Suprapubic skin (tissue), 4 donors: Measurements from ENCODE around the gene NEGR1. TPM values are rescaled to one million over a fixed set of nuclear protein-coding genes. Genes with fewer than 3 reads are reported as not detected.

Experiments
- DNase-seq, 2 donors: peaks; one replicate each; pipeline ENCODE4 v3.0.0-alpha.2; 2019; ENCODE audit warnings: low spot score in 2 of 2
- H3K27ac ChIP-seq: fragments of 200-600 bp; sonication (generic); one replicate; pipeline ENCODE4 v1.5.1; 2019
- H3K27me3 ChIP-seq: fragments of 200-600 bp; sonication (generic); one replicate; pipeline ENCODE4 v1.5.1; 2019
- H3K36me3 ChIP-seq: fragments of 200-600 bp; sonication (generic); one replicate; pipeline ENCODE4 v1.5.1; 2019
- H3K4me1 ChIP-seq: fragments of 200-600 bp; sonication (generic); one replicate; pipeline ENCODE4 v1.5.1; 2019
- H3K4me3 ChIP-seq: fragments of 200-600 bp; sonication (generic); one replicate; pipeline ENCODE4 v1.5.1; 2019; ENCODE audit warnings: mild to moderate bottlenecking
- H3K9me3 ChIP-seq: fragments of 200-600 bp; sonication (generic); one replicate; pipeline ENCODE4 v1.5.1; 2019
- CTCF ChIP-seq, 2 donors: fragments of 200-600 bp in 1 of 2; fragments of 450-650 bp in 1 of 2; sonication (generic) in 1 of 2; IDR thresholded peaks; one replicate each; pipeline ENCODE4 v1.5.1; 2016 to 2019; ENCODE audit warnings: antibody characterized with exemption in 2 of 2, mild to moderate bottlenecking in 1 of 2, moderate library complexity in 1 of 2
- EP300 ChIP-seq: sonication (generic); formaldehyde crosslinking; IDR thresholded peaks from one replicate; pipeline ENCODE4 v1.6.1; 2017; ENCODE audit warnings: antibody characterized with exemption
- POLR2A ChIP-seq, 2 donors: fragments of 450-650 bp; IDR thresholded peaks; one replicate each; pipeline ENCODE4 v1.6.1; 2017; ENCODE audit warnings: antibody characterized with exemption in 2 of 2, mild to moderate bottlenecking in 2 of 2, moderate library complexity in 2 of 2
- POLR2AphosphoS5 ChIP-seq, 3 donors: sonication (generic); formaldehyde crosslinking; IDR thresholded peaks; one replicate each; pipeline ENCODE4 v1.6.1; 2017; ENCODE audit warnings: antibody characterized with exemption in 3 of 3
- WGBS: methylation state at CpG from one replicate; pipeline ENCODE4 v1.1.5; 2018; 5-methylcytosine and 5-hydroxymethylcytosine counted together
- total RNA-seq, 4 donors: library from RNA; depleted of rRNA; stranded (reverse); fragments of >200 nt; gene quantifications; one replicate each; pipeline ENCODE4 v1.1.0, GENCODE V29; 2016

Gene NEGR1
- total RNA-seq, 4 donors from 2014 or later, result 3.0 to 9.9 (median 3.8) TPM

- TF ChIP-seq EP300, result no peak
- TF ChIP-seq POLR2AphosphoS5 (IDR thresholded peaks at IDR 0.05), result no peak
- TF ChIP-seq POLR2A (IDR thresholded peaks at IDR 0.05), result no peak
- no peaks in the 10 kb centered on the region for H3K4me1 ChIP-seq
- no peak for DNase-seq
- H3K36me3 ChIP-seq, result no peaks in the 10 kb centered on the region
- H3K9me3 ChIP-seq, result no peaks in the 10 kb centered on the region
- H3K4me3 ChIP-seq, result no peak overlapping the region
- no peaks in the 10 kb centered on the region for H3K27me3 ChIP-seq
- no peak overlapping the region for H3K27ac ChIP-seq
Observed at GRCh38 chr1:72150508-72150907, 131.8 kb downstream of the NEGR1 start.

- Histone ChIP-seq H3K9me3 (no peaks in the 10 kb centered on the region), H3K27me3 (no peaks in the 10 kb centered on the region), H3K36me3 (no peaks in the 10 kb centered on the region), H3K27ac (no peak overlapping the region), H3K4me3 (no peak overlapping the region), H3K4me1 (no peaks in the 10 kb centered on the region)
- WGBS, result 83% methylated on average over 4 of the region's 4 CpGs
- DNase-seq, result no peak
- TF ChIP-seq EP300 (no peak), POLR2A (IDR thresholded peaks at IDR 0.05) (no peak), CTCF (IDR thresholded peaks at IDR 0.05) (no peak), POLR2AphosphoS5 (IDR thresholded peaks at IDR 0.05) (no peak)
Observed at GRCh38 chr1:72141875-72142274, 140.5 kb downstream of the NEGR1 start.

- H3K4me3 ChIP-seq, result no peak overlapping the region
- no peaks in the 10 kb centered on the region for H3K4me1 ChIP-seq
- H3K9me3 ChIP-seq, result no peaks in the 10 kb centered on the region
- H3K27me3 ChIP-seq, result no peaks in the 10 kb centered on the region
- no peak for DNase-seq
- TF ChIP-seq EP300 (no peak), CTCF (IDR thresholded peaks at IDR 0.05) (no peak), POLR2AphosphoS5 (IDR thresholded peaks at IDR 0.05) (no peak)
- WGBS, result 77% methylated on average over 2 of the region's 2 CpGs
- H3K27ac ChIP-seq, result no peak overlapping the region
- no peaks in the 10 kb centered on the region for H3K36me3 ChIP-seq
Observed at GRCh38 chr1:72140222-72140621, 142.1 kb downstream of the NEGR1 start.

- TF ChIP-seq CTCF (IDR thresholded peaks at IDR 0.05) (no peak), POLR2A (IDR thresholded peaks at IDR 0.05) (no peak), POLR2AphosphoS5 (IDR thresholded peaks at IDR 0.05) (no peak), EP300 (no peak)
- no peak overlapping the region for H3K27ac ChIP-seq
- no peaks in the 10 kb centered on the region for H3K9me3 ChIP-seq
- no peak for DNase-seq
- H3K4me1 ChIP-seq, result no peaks in the 10 kb centered on the region
- no peak overlapping the region for H3K4me3 ChIP-seq
- H3K36me3 ChIP-seq, result no peaks in the 10 kb centered on the region
- H3K27me3 ChIP-seq, result no peaks in the 10 kb centered on the region
- 90% methylated on average over 1 of the region's 1 CpG for WGBS
Observed at GRCh38 chr1:72137656-72138055, 144.7 kb downstream of the NEGR1 start.

GRCh38 chr1:72129869-72130268 lies 152.5 kb downstream of the NEGR1 start:
- no peak overlapping the region for H3K4me3 ChIP-seq
- no peaks in the 10 kb centered on the region for H3K9me3 ChIP-seq
- H3K4me1 ChIP-seq, result no peaks in the 10 kb centered on the region
- 98% methylated on average over 2 of the region's 2 CpGs for WGBS
- no peak overlapping the region for H3K27ac ChIP-seq
- DNase-seq, result no peak
- H3K27me3 ChIP-seq, result no peaks in the 10 kb centered on the region
- TF ChIP-seq CTCF (IDR thresholded peaks at IDR 0.05) (no peak), POLR2A (IDR thresholded peaks at IDR 0.05) (no peak), POLR2AphosphoS5 (IDR thresholded peaks at IDR 0.05) (no peak), EP300 (no peak)
- H3K36me3 ChIP-seq, result no peaks in the 10 kb centered on the region

GRCh38 chr1:72122099-72122880 lies 160.0 kb downstream of the NEGR1 start:
- H3K27ac ChIP-seq, result peak overlapping the region; percentile 48
- no peaks in the 10 kb centered on the region for H3K27me3 ChIP-seq
- H3K4me1 ChIP-seq, result peaks cover 6% of the 10 kb centered on the region
- WGBS, result 57% methylated on average over 4 of the region's 4 CpGs
- no peak for TF ChIP-seq CTCF (IDR thresholded peaks at IDR 0.05)
- no peak for TF ChIP-seq EP300
- no peak for TF ChIP-seq POLR2A (IDR thresholded peaks at IDR 0.05)
- TF ChIP-seq POLR2AphosphoS5 (IDR thresholded peaks at IDR 0.05), result no peak
- no peaks in the 10 kb centered on the region for H3K9me3 ChIP-seq
- no peaks in the 10 kb centered on the region for H3K36me3 ChIP-seq
- DNase-seq, result no peak
- no peak overlapping the region for H3K4me3 ChIP-seq
